Breast epithelium (tissue), 4 donors: ENCODE measurements around the gene GNLY. TPM values are rescaled to one million over a fixed set of nuclear protein-coding genes. Genes with fewer than 3 reads are reported as not detected.

Experiments
- DNase-seq, 2 donors: peaks; one replicate each; pipeline ENCODE4 v3.0.0-alpha.2; 2019; ENCODE audit warnings: low spot score in 2 of 2
- H3K27ac ChIP-seq, 2 donors: fragments of 200-600 bp; sonication (generic) in 1 of 2; one replicate each; pipeline ENCODE4 v1.5.1; 2016 to 2019; ENCODE audit warnings: mild to moderate bottlenecking in 1 of 2
- H3K27me3 ChIP-seq, 2 donors: fragments of 200-600 bp; sonication (generic) in 1 of 2; one replicate each; pipeline versions ENCODE4 v1.5.1 to v1.6.0; 2017 to 2019; ENCODE audit warnings: control low read depth in 1 of 2, mild to moderate bottlenecking in 1 of 2
- H3K36me3 ChIP-seq: fragments of 200-600 bp; one replicate; pipeline ENCODE4 v1.5.1; 2019
- H3K4me1 ChIP-seq, 2 donors: fragments of 200-600 bp; sonication (generic); one replicate each; pipeline ENCODE4 v1.5.1; 2016 to 2019; ENCODE audit warnings: control low read depth in 1 of 2
- H3K4me3 ChIP-seq, 3 donors: fragments of 200-600 bp; sonication (generic); 1 replicate in 2 of 3; 2 replicates in 1 of 3; pipeline ENCODE4 v1.5.1; 2016 to 2019; ENCODE audit warnings: mild to moderate bottlenecking in 3 of 3, moderate library complexity in 2 of 3
- H3K9me3 ChIP-seq, 2 donors: fragments of 200-600 bp; sonication (generic) in 1 of 2; one replicate each; pipeline ENCODE4 v1.5.1; 2016 to 2019; ENCODE audit warnings: control low read depth in 1 of 2
- POLR2A ChIP-seq: fragments of 450-650 bp; IDR thresholded peaks from one replicate; pipeline ENCODE4 v1.6.1; 2016; ENCODE audit warnings: antibody characterized with exemption, mild to moderate bottlenecking, moderate library complexity
- POLR2AphosphoS5 ChIP-seq, 3 donors: sonication (generic); formaldehyde crosslinking; IDR thresholded peaks; one replicate each; pipeline ENCODE4 v1.6.1; 2017; ENCODE audit warnings: antibody characterized with exemption in 3 of 3
- intact Hi-C: fragments of 100-400 bp; cut with DNase I; formaldehyde crosslinking; loops from one replicate; pipeline ENCODE4 v1.15.1; 2023; ENCODE audit warnings: low total_unique reads
- total RNA-seq, 3 donors: library from RNA; depleted of rRNA; stranded (reverse); fragments of >200 nt; gene quantifications; one replicate each; pipeline ENCODE4 v1.1.0, GENCODE V29; 2016
- TF ChIP-seq, protein P1 (sequence below), 3 donors: fragments of 450-650 bp; IDR thresholded peaks; one replicate each; pipeline ENCODE4 v1.5.1; 2016 to 2017; ENCODE audit warnings: antibody characterized with exemption in 3 of 3, mild to moderate bottlenecking in 3 of 3, moderate library complexity in 3 of 3

The GNLY gene
- total RNA-seq, 3 donors from 2014 or later = 2.0 to 2.6 (median 2.1) TPM

DNA sequence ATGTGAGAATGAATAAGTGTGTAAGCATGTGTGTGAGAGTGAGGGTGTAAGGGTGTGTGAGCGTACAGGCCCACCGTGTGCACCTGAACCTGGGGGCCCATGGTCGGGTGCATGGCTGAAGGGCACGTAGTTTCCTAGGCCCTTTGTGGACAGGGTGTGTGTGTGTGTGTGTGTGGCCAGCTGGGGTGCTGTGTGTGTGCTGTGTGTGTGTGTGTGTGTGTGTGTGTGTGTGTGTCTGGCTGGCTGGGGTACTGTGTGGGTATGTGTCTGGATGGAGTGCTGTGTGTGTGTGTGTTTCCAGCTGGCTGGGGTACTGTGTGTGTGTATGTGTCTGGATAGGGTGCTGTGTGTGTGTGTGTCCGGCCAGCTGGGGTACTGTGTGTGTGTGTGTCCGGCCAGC, 28.1 kb upstream of the GNLY start:
- H3K4me3 ChIP-seq = no peak overlapping the region
- TF ChIP-seq, protein P1, sequence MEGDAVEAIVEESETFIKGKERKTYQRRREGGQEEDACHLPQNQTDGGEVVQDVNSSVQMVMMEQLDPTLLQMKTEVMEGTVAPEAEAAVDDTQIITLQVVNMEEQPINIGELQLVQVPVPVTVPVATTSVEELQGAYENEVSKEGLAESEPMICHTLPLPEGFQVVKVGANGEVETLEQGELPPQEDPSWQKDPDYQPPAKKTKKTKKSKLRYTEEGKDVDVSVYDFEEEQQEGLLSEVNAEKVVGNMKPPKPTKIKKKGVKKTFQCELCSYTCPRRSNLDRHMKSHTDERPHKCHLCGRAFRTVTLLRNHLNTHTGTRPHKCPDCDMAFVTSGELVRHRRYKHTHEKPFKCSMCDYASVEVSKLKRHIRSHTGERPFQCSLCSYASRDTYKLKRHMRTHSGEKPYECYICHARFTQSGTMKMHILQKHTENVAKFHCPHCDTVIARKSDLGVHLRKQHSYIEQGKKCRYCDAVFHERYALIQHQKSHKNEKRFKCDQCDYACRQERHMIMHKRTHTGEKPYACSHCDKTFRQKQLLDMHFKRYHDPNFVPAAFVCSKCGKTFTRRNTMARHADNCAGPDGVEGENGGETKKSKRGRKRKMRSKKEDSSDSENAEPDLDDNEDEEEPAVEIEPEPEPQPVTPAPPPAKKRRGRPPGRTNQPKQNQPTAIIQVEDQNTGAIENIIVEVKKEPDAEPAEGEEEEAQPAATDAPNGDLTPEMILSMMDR (IDR thresholded peaks at IDR 0.05) = no peak
- TF ChIP-seq POLR2AphosphoS5 (IDR thresholded peaks at IDR 0.05) = no peak
- no peak for TF ChIP-seq POLR2A
- intact Hi-C loops = no loop called here

DNA sequence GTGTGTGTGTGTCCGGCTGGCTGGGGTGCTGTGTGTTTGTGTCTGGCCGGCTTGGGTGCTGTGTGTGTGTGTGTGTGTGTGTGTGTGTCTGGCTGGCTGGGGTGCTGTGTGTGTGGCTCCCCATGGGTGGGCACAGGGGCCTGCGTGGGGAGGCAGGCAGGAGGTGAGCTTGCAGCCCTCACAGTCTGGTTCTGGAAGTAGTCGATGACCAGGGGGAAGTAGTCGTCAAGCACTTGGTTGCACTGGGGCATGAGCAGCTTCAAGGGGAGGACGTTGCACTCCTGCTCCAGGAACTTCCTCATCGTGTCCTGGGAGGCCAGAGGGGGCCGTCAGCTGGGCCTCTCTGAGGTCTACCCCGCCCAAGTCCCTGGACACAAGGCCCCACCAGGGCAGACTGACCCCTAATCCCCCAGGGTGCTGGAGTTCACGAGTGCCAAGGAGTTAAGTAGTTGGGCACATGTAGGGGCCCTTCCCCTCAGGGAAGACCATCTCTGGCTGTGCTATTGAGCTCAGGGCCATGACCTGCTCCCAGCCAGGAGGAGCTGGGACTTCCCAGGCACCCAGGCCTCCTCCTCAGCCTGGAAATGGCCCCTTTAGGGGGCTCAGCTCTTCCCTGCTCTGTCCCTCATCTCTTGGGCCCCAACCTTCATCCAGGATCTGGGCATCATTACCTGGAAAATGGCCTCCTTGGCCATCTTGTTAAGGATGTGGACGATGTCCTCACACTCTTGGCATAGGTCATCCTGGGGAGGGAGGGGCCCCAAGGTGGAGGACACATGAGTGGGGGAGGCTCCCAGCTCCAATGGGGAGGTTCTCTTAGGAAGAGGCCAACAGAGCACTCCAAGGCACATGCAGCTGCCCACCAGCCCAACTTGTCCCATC, 27.5 kb upstream of the GNLY start:
- no peak for DNase-seq

More for the DNA sequence above, 28.1 kb upstream of the GNLY start:
- Histone ChIP-seq H3K27ac (no peak overlapping the region), H3K9me3 (no peaks in the 10 kb centered on the region), H3K4me1 (no peaks in the 10 kb centered on the region), H3K36me3 (no peaks in the 10 kb centered on the region), H3K27me3 (no peaks in the 10 kb centered on the region)
- DNase-seq = no peak

DNA sequence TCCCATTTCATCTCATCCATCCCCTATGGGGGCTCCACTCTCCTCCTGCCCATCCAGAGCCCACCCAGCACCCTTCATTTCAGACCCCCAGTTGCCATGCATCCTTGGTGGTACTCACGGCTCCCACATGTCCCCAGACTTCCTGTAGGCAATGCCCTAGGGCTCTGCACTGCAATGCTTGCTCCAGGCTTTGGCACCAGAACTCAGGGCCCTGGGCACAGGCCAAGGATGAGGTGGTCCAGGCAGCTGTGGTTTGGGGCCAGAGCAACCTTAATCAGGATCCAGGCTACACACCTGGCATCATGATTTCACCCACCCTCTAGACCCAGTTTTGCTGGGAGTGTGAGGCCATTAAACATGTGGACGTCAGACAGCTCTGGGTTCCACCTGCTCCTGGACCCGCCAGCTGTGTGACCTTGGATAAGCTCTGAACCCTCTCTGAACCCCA, 26.6 kb upstream of the GNLY start:
- Histone ChIP-seq H3K9me3 (no peaks in the 10 kb centered on the region), H3K27me3 (no peaks in the 10 kb centered on the region), H3K4me3 (no peak overlapping the region), H3K27ac (no peak overlapping the region), H3K4me1 (no peaks in the 10 kb centered on the region), H3K36me3 (no peaks in the 10 kb centered on the region)
- no peak for DNase-seq
- intact Hi-C loops = no loop called here
- TF ChIP-seq POLR2A (no peak), POLR2AphosphoS5 (IDR thresholded peaks at IDR 0.05) (no peak)
- TF ChIP-seq, protein P1 (IDR thresholded peaks at IDR 0.05) = no peak

More for the DNA sequence above, 27.5 kb upstream of the GNLY start:
- no peaks in the 10 kb centered on the region for H3K9me3 ChIP-seq
- no peak overlapping the region for H3K27ac ChIP-seq
- H3K4me3 ChIP-seq = no peak overlapping the region
- no peaks in the 10 kb centered on the region for H3K4me1 ChIP-seq
- intact Hi-C loops = no loop called here
- TF ChIP-seq POLR2AphosphoS5 (IDR thresholded peaks at IDR 0.05) (no peak), POLR2A (no peak)
- TF ChIP-seq, protein P1 (IDR thresholded peaks at IDR 0.05) = no peak
- no peaks in the 10 kb centered on the region for H3K27me3 ChIP-seq
- H3K36me3 ChIP-seq = no peaks in the 10 kb centered on the region

DNA sequence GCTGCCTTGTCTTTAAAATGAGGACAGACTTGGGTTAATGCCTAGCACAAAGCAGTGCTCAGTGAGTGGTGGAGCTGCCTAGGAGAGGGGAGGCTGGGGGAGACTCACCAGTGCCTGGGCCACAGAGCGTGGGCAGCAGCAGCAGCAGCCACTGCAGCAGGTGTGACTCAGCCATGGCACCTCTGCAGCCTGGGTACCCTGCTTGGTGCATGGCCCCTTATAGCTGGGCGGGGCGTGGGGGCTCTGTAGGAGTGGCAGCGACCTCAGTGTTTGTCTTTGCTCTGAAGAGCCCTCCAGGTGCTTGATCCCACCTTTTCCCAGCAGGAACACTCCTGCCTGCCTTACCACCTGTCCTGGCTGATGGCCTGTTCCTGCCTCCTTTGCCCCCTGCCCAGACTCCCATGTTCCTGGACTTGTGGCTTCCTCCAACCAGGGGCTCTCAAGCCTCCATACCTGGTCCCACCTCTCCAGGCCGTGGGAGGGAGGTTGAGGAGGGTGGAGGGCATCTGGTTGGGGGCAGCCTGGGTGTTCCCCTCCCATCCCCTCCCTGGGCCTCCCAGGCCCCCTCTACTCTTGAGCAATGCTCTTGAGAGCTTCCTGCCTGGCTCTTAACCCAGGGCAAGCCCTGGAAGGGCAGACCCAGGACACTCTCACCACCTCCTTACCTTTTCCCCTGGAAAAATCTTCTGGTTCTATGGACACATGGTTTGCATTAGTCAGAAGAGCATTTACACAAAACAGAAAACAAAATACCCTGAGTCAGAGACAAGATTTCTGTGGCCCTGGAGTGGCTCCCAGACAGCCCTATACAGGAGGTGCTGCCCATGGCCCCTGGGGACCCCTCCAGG, 25.9 kb upstream of the GNLY start, which contains the start of gene SFTPB:
Gene SFTPB (minus strand): TSS at position 191 of the 848 bp plus-strand sequence. CDS start 16 bp downstream, at position 175.
- Histone ChIP-seq H3K27ac (no peak within 1 kb of the TSS), H3K9me3 (no peaks in the 10 kb centered on the region), H3K4me3 (no peak within 1 kb of the TSS), H3K27me3 (no peaks in the 10 kb centered on the region), H3K4me1 (no peaks in the 10 kb centered on the region), H3K36me3 (no peaks in the 10 kb centered on the region)
- TF ChIP-seq POLR2AphosphoS5 (IDR thresholded peaks at IDR 0.05) (no peak), POLR2A (no peak)
- intact Hi-C loops = no loop called here
- no peak for DNase-seq

DNA sequence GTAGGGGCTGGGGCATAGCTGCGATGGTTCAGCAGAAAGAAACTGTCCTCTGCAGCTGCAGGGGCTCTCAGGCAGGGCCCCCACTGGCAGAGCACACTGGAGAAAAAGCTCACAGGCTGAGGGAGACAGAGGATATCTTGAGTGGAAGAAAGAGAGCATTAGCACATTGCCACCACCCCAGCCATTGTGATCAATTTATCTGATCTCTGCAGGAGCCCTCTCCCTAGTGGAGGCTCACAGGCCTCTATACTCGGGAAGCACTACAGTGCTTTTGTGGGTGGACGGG, 25.4 kb upstream of the GNLY start:
- Histone ChIP-seq H3K4me3 (no peak overlapping the region), H3K9me3 (no peaks in the 10 kb centered on the region), H3K4me1 (no peaks in the 10 kb centered on the region), H3K27ac (no peak overlapping the region), H3K27me3 (no peaks in the 10 kb centered on the region), H3K36me3 (no peaks in the 10 kb centered on the region)
- DNase-seq = no peak
- TF ChIP-seq, protein P1 (IDR thresholded peaks at IDR 0.05) = no peak
- no peak for TF ChIP-seq POLR2AphosphoS5 (IDR thresholded peaks at IDR 0.05)
- no peak for TF ChIP-seq POLR2A
- intact Hi-C loops = no loop called here
